ENCODE results near the gene RAP1GAP2. TPM values are rescaled to one million over a fixed set of nuclear protein-coding genes. Genes with fewer than 3 reads are reported as not detected.
A peak's percentile ranks its signal among the peaks of the same experiment; 100 is the strongest.
"Not testable (repeated sequence)": the region's sequence is repeated elsewhere in the genome, so short reads cannot be mapped to it uniquely, and the experiment has no call there.

The RAP1GAP2 gene
- total RNA-seq, 4 donors from 2014 or later, result 7.4 to 13.1 (median 10.7) TPM

DNA sequence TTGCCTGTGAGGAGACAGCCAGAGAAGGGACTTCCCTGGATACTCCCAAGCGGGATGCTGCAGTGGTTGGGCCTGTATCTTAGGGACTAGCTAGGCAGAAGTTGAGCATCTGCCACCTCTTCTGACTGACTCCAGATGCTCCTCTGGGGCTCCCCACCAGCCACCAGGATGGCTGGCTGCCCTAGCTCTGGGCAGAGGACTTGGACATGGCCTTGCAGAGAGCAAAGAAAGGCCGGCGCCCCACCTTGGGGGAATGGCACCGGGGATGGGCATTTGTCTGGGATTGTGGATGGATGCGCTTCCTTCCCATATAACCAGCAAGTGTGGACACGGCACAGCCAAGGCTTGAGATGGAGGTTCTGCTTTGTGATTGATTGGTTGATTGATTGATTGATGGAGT is 198.2 kb downstream of the RAP1GAP2 start:
- H3K4me3 ChIP-seq, result no peak overlapping the region
- H3K27ac ChIP-seq (replicated peaks in 1 of 4), result no peak overlapping the region
- intact Hi-C loops (cut with DNase I), result no loop called here
- TF ChIP-seq POLR2A (IDR thresholded peaks at IDR 0.05; ENCODE audit: low read depth) (no peak), CTCF (IDR thresholded peaks at IDR 0.05) (no peak), EP300 (IDR thresholded peaks at IDR 0.05) (no peak), POLR2AphosphoS5 (IDR thresholded peaks at IDR 0.05) (no peak)
- H3K36me3 ChIP-seq, result peaks cover 0 to 53% (median 26%) of the 10 kb centered on the region in 4 donors
- no peak for DNase-seq (ENCODE audit: extremely low spot score)
- 100% methylated on average over 6 of the region's 6 CpGs for WGBS
- no peaks in the 10 kb centered on the region for H3K9me3 ChIP-seq
- H3K4me1 ChIP-seq, result peaks cover 0 to 17% (median 14%) of the 10 kb centered on the region in 4 donors
- no peaks in the 10 kb centered on the region for H3K27me3 ChIP-seq

- intact Hi-C loops (cut with DNase I), result no loop called here
- H3K4me1 ChIP-seq, result peaks cover 0 to 17% (median 14%) of the 10 kb centered on the region in 4 donors
- H3K27ac ChIP-seq (replicated peaks in 1 of 4), result peak overlapping the region in 1 of 4 donors; percentile 59
- peaks cover 0 to 53% (median 26%) of the 10 kb centered on the region in 4 donors for H3K36me3 ChIP-seq
- no peak overlapping the region for H3K4me3 ChIP-seq
- WGBS, result 74% methylated on average over 21 of the region's 22 CpGs
- no peaks in the 10 kb centered on the region for H3K9me3 ChIP-seq
- no peak for TF ChIP-seq POLR2AphosphoS5 (IDR thresholded peaks at IDR 0.05)
- TF ChIP-seq EP300 (IDR thresholded peaks at IDR 0.05), result no peak
- TF ChIP-seq POLR2A (IDR thresholded peaks at IDR 0.05; ENCODE audit: low read depth), result no peak
- TF ChIP-seq CTCF (IDR thresholded peaks at IDR 0.05), result no peak
- no peaks in the 10 kb centered on the region for H3K27me3 ChIP-seq
- no peak for DNase-seq (ENCODE audit: extremely low spot score)
These were observed 199.1 kb downstream of the RAP1GAP2 start for GRCh38 chr17:2995377-2995776.

DNA sequence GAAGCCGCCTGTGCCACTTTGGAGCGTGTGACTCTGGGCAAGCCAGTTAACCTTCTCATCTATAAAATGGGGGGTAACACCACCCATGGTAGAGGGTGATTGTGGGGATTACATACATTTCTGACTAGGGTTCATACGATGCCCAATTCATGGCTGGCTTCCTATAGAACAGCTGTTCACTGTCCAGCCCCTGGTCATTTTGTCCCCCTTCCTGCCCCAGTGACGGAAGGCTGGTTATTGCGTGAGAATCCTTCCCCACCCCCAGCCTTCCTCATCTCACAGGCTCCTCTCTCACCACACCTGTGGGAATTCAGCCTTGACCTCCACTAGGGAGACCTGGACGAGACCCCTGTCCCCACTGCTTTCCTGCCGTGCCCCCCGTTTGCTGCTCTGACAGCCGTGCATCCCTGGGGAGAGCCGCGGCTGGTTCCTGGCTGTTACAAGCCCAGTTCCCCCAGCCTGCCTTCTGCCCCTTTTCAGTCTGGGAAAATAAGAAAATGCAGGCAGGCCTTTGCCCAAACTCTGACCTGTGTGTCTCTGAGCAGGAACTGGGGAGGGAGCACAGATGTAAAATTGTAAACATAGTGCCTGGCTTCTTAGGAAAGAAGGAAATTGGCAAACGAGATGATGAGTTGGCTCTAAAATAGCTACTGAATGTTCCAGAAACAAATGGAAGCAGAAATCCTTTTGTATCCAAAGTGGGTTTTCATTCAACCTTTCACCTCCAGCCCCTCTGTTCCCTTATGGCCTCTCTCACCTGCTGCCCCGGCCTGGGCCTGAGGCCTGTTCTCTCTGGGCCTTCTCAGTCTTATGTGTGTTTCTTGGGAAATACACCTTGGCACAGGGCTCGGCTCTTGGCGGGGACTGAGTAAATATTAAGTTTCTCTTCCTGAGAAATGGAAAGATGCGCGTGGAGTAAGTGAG is 199.9 kb downstream of the RAP1GAP2 start:
- Histone ChIP-seq H3K4me1 (peaks cover 0 to 17% (median 14%) of the 10 kb centered on the region in 4 donors), H3K27me3 (no peaks in the 10 kb centered on the region), H3K27ac (replicated peaks in 1 of 4) (peak overlapping the region; percentile 40 to 68 (median 54)), H3K36me3 (peaks cover 0 to 51% (median 25%) of the 10 kb centered on the region in 4 donors), H3K9me3 (no peaks in the 10 kb centered on the region), H3K4me3 (no peak overlapping the region)
- intact Hi-C loops (cut with DNase I), result no loop called here
- no peak for DNase-seq (ENCODE audit: extremely low spot score)
- 79% methylated on average over 16 of the region's 17 CpGs for WGBS
- no peak for TF ChIP-seq CTCF (IDR thresholded peaks at IDR 0.05)
- no peak for TF ChIP-seq EP300 (IDR thresholded peaks at IDR 0.05)
- no peak for TF ChIP-seq POLR2AphosphoS5 (IDR thresholded peaks at IDR 0.05)
- no peak for TF ChIP-seq POLR2A (IDR thresholded peaks at IDR 0.05; ENCODE audit: low read depth)

DNA sequence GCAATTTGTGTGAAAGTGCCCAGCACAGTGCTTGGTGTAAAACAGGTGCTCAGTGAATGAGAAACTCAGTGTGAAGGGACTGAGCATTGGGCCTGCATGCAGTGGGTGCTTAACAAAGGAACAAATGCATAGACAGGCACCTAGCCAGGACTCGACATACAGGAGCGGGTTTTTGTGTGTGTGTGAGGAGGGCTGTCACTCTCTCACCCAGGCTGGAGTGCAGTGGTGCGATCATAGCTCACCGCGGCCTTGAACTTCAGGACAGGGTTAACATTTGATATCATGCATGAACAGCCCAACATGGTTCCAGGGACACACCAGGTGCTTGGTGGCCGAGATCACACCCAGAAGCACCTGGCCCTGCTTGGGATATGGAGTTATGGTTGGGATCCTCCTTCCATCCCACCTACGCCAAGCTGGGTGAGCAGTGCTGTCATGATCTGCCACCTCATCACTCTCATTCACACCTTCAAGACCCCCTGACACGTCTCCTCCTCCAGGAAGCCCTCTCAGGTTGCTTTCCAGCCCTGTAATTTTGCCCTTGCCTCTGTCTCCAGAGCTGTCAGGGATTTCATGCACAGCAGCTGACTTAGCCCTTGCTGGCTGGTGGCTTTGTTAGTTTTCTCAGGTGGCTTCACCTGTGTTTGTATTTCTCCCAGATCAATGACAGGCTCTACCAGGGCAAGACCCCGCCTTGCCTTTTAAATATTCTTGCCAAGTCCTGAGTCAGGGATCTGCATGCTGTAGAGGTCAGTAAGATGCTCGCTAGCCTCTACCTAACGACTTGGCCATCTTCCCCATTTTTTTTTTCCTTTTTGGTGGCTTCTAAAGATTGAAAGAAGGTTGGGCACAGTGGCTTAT is 200.8 kb downstream of the RAP1GAP2 start:
- no peaks in the 10 kb centered on the region for H3K27me3 ChIP-seq
- H3K9me3 ChIP-seq, result no peaks in the 10 kb centered on the region
- DNase-seq (ENCODE audit: extremely low spot score), result no peak
- H3K36me3 ChIP-seq, result peaks cover 0 to 42% (median 16%) of the 10 kb centered on the region in 4 donors
- peak overlapping the region; percentile 40 to 68 (median 54) for H3K27ac ChIP-seq (replicated peaks in 1 of 4)
- intact Hi-C loops (cut with DNase I), result no loop called here
- H3K4me3 ChIP-seq, result no peak overlapping the region
- TF ChIP-seq CTCF (IDR thresholded peaks at IDR 0.05), result no peak
- TF ChIP-seq EP300 (IDR thresholded peaks at IDR 0.05), result no peak
- TF ChIP-seq POLR2AphosphoS5 (IDR thresholded peaks at IDR 0.05), result no peak
- no peak for TF ChIP-seq POLR2A (IDR thresholded peaks at IDR 0.05; ENCODE audit: low read depth)
- H3K4me1 ChIP-seq, result peaks cover 4 to 17% (median 16%) of the 10 kb centered on the region in 4 donors
- WGBS, result 92% methylated on average over 11 of the region's 11 CpGs

- H3K27ac ChIP-seq (replicated peaks in 1 of 4); intact Hi-C loops (cut with DNase I); H3K4me3 ChIP-seq; DNase-seq (ENCODE audit: extremely low spot score); H3K27me3 ChIP-seq; H3K9me3 ChIP-seq: not testable (repeated sequence)
- 87% methylated on average over 9 of the region's 9 CpGs for WGBS
- peaks cover 17 to 32% (median 30%) of the 10 kb centered on the region in 4 donors for H3K4me1 ChIP-seq
- H3K36me3 ChIP-seq, result peaks cover 0 to 35% (median 10%) of the 10 kb centered on the region in 4 donors
These were observed 202.2 kb downstream of the RAP1GAP2 start for GRCh38 chr17:2998469-2998901.

Measured in esophagus muscularis mucosa (tissue), 4 donors.